CD14-positive monocyte (primary cell): ENCODE data around the gene GRK3. TPM values are rescaled to one million over a fixed set of nuclear protein-coding genes. Genes with fewer than 3 reads are reported as not detected.
"Not testable (repeated sequence)": the region's sequence is repeated elsewhere in the genome, so short reads cannot be mapped to it uniquely, and the experiment has no call there.

Experiments used
- DNase-seq, 3 donors: peaks; one replicate each; pipeline ENCODE4 v3.0.0-alpha.2; 2011 to 2022
- H2AFZ ChIP-seq: 2 replicates; pipeline ENCODE4 v1.6.0; 2012; ENCODE audit warnings: mild to moderate bottlenecking, low read depth, low read length, inconsistent platforms; ENCODE audit not compliant: insufficient read depth, poor library complexity, severe bottlenecking
- H3K27ac ChIP-seq, 2 donors: 1 replicate in 1 of 2; 2 replicates in 1 of 2; pipeline ENCODE4 v1.5.1; 2012 to 2013; ENCODE audit warnings: low read length in 2 of 2, control low read depth in 1 of 2, inconsistent platforms in 1 of 2, low read depth in 1 of 2, mild to moderate bottlenecking in 1 of 2
- H3K27me3 ChIP-seq, 2 donors: one replicate each; pipeline versions ENCODE4 v1.6.0 to v1.6.1; 2011 to 2013; ENCODE audit warnings: low read length in 2 of 2; ENCODE audit not compliant: control insufficient read depth in 2 of 2, insufficient read depth in 2 of 2
- H3K36me3 ChIP-seq, 2 donors: replicated peaks in 1 of 2; 1 replicate in 1 of 2; 2 replicates in 1 of 2; pipeline versions ENCODE4 v1.5.1 to v1.6.1; 2012 to 2013; ENCODE audit warnings: low read length in 2 of 2, control low read depth in 1 of 2, inconsistent platforms in 1 of 2, mild to moderate bottlenecking in 1 of 2; ENCODE audit not compliant: insufficient read depth in 2 of 2, control insufficient read depth in 1 of 2
- H3K4me1 ChIP-seq, 2 donors: 1 replicate in 1 of 2; 2 replicates in 1 of 2; pipeline versions ENCODE4 v1.5.1 to v1.6.1; 2012 to 2013; ENCODE audit warnings: low read length in 2 of 2, control low read depth in 1 of 2, inconsistent platforms in 1 of 2, mild to moderate bottlenecking in 1 of 2, moderate library complexity in 1 of 2; ENCODE audit not compliant: insufficient read depth in 2 of 2, control insufficient read depth in 1 of 2
- H3K4me2 ChIP-seq: replicated peaks from 2 replicates; pipeline ENCODE3; 2012; ENCODE audit warnings: low read length, moderate library complexity, mild to moderate bottlenecking; ENCODE audit not compliant: poor library complexity, severe bottlenecking; ENCODE audit errors: extremely low read depth
- H3K4me3 ChIP-seq, 3 experiments: fragments of 200-600 bp in 1 of 3; sonication (generic) in 1 of 3; replicated peaks in 1 of 3; 1 replicate in 2 of 3; 2 replicates in 1 of 3; pipeline ENCODE4 v1.5.1; 2011 to 2013; ENCODE audit warnings: low read length in 3 of 3, mild to moderate bottlenecking in 3 of 3, control low read depth in 2 of 3, low read depth in 2 of 3, inconsistent platforms in 1 of 3, moderate library complexity in 1 of 3
- H3K79me2 ChIP-seq: 2 replicates; pipeline ENCODE4 v1.6.0; 2012; ENCODE audit warnings: mild to moderate bottlenecking, control low read depth, inconsistent platforms, low read length, moderate library complexity; ENCODE audit not compliant: insufficient read depth
- H3K9ac ChIP-seq: 2 replicates; pipeline ENCODE4 v1.6.0; 2017; ENCODE audit warnings: low read length, mild to moderate bottlenecking; ENCODE audit not compliant: insufficient read depth, poor library complexity, severe bottlenecking
- H3K9me3 ChIP-seq, 2 donors: replicated peaks in 1 of 2; 1 replicate in 1 of 2; 2 replicates in 1 of 2; pipeline versions ENCODE4 v1.5.1 to v1.6.1; 2012 to 2013; ENCODE audit warnings: low read length in 2 of 2, control low read depth in 1 of 2; ENCODE audit not compliant: control insufficient read depth in 1 of 2, insufficient read depth in 1 of 2
- H4K20me1 ChIP-seq: 2 replicates; pipeline ENCODE4 v1.6.0; 2012; ENCODE audit warnings: mild to moderate bottlenecking, low read length, control low read depth, moderate library complexity; ENCODE audit not compliant: insufficient read depth
- H3K27ac Mint-ChIP-seq, 7 donors: one replicate each; pipeline ENCODE4 v1.8.0; 2020; ENCODE audit warnings: mild to moderate bottlenecking in 7 of 7, mixed read lengths in 7 of 7, moderate library complexity in 6 of 7, inconsistent platforms in 2 of 7
- H3K27me3 Mint-ChIP-seq, 3 donors: one replicate each; pipeline ENCODE4 v1.8.0; 2021 to 2022; ENCODE audit warnings: low read depth in 3 of 3, mild to moderate bottlenecking in 3 of 3, mixed read lengths in 3 of 3, moderate library complexity in 3 of 3, inconsistent platforms in 1 of 3
- H3K36me3 Mint-ChIP-seq, 2 donors: one replicate each; pipeline ENCODE4 v1.8.0; 2020; ENCODE audit warnings: mixed read lengths in 2 of 2, inconsistent platforms in 1 of 2, mild to moderate bottlenecking in 1 of 2
- H3K4me1 Mint-ChIP-seq: one replicate; pipeline ENCODE4 v1.8.0; 2020; ENCODE audit warnings: mild to moderate bottlenecking, mixed read lengths
- H3K4me3 Mint-ChIP-seq, 2 donors: one replicate each; pipeline ENCODE4 v1.8.0; 2020; ENCODE audit warnings: mild to moderate bottlenecking in 2 of 2, mixed read lengths in 2 of 2, moderate library complexity in 1 of 2
- H3K9me3 Mint-ChIP-seq, 7 donors: one replicate each; pipeline ENCODE4 v1.8.0; 2020 to 2022; ENCODE audit warnings: mixed read lengths in 7 of 7, mild to moderate bottlenecking in 6 of 7, moderate library complexity in 6 of 7, inconsistent platforms in 2 of 7
- WGBS: methylation state at CpG from one replicate; pipeline ENCODE4 v1.1.5; 2013; ENCODE audit warnings: missing lambda C conversion rate; ENCODE audit not compliant: insufficient coverage; 5-methylcytosine and 5-hydroxymethylcytosine counted together
- intact Hi-C, 2 donors: fragments of 100-400 bp; cut with micrococcal nuclease; formaldehyde crosslinking; loops; one replicate each; pipeline versions ENCODE4 v1.15.0 to v1.15.1; 2023
- polyA plus RNA-seq, 3 donors: library from polyadenylated mRNA; depleted of rRNA in 1 of 3; unstranded in 2 of 3; stranded (reverse) in 1 of 3; fragments of 300-500 nt in 2 of 3; fragments of >200 nt in 1 of 3; fragmentation: Illumina TruSeq in 2 of 3; gene quantifications; 1 replicate in 2 of 3; 2 replicates in 1 of 3; pipeline ENCODE4 v1.2.3, GENCODE V29; 2012 to 2021

GRK3 gene
- polyA plus RNA-seq, 3 donors: 8.3 to 33.3 (median 9.6) TPM

DNA sequence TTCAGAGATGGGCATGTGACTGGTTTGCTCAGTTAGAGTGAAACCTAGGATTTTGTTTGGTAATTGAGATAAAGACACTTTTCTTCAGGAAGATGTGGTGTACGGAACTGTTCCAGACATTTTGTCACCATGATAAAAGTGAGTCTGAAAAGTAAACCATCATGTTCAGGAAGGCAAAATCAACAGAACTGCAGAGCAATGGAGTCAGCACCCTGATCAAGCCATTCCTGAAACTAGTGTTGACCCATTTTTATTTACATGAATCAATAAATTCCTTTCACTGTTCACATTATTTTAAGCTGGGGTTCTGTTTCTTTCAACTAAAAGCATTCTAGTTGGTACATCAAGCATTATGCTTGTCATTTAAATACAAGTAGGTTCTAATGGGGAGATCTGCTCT, 35.4 kb upstream of the GRK3 start:
- H3K79me2 ChIP-seq, H3K4me2 ChIP-seq, H3K4me3 Mint-ChIP-seq, H3K4me3 ChIP-seq, H3K27me3 Mint-ChIP-seq, H3K27ac ChIP-seq, DNase-seq, H3K36me3 ChIP-seq, H3K9ac ChIP-seq, H3K4me1 Mint-ChIP-seq, H3K27ac Mint-ChIP-seq, H4K20me1 ChIP-seq, H3K9me3 ChIP-seq, H2AFZ ChIP-seq, H3K4me1 ChIP-seq, H3K27me3 ChIP-seq, H3K36me3 Mint-ChIP-seq, intact Hi-C loops: not testable (repeated sequence)
- H3K9me3 Mint-ChIP-seq: peaks cover 9 to 19% (median 13%) of the 10 kb centered on the region in 7 donors
- no CpG with 5 or more reads among the region's 1 CpG for whole genome bisulfite sequencing

- not testable (repeated sequence) for H3K27me3 Mint-ChIP-seq, H3K79me2 ChIP-seq, H3K36me3 ChIP-seq, H3K4me1 Mint-ChIP-seq, H4K20me1 ChIP-seq, H3K4me3 ChIP-seq, H2AFZ ChIP-seq, H3K4me3 Mint-ChIP-seq, DNase-seq, H3K27ac Mint-ChIP-seq, H3K4me1 ChIP-seq, H3K27me3 ChIP-seq, H3K9ac ChIP-seq, H3K4me2 ChIP-seq, H3K9me3 ChIP-seq, H3K27ac ChIP-seq, H3K36me3 Mint-ChIP-seq
- H3K9me3 Mint-ChIP-seq: peaks cover 8 to 16% (median 11%) of the 10 kb centered on the region in 7 donors
- intact Hi-C loops: loop anchor here in 1 of 2 donors (5.0 kb wide), 1 partner anchor 67 kb away; no protein-coding TSS in a partner anchor
- 79% methylated on average over 3 of the region's 4 CpGs for WGBS
These were observed 34.8 kb upstream of the GRK3 start for GRCh38 chr22:25529541-25530137.

GRCh38 chr22:25531677-25532076, 32.8 kb upstream of the GRK3 start:
- intact Hi-C loops: loop anchor here in 1 of 2 donors (5.0 kb wide), 1 partner anchor 69 kb away; no protein-coding TSS in a partner anchor
- not testable (repeated sequence) for DNase-seq, H3K27ac ChIP-seq, H3K9me3 ChIP-seq, H3K4me2 ChIP-seq, H3K36me3 ChIP-seq, H3K4me1 ChIP-seq, H4K20me1 ChIP-seq, H3K27me3 ChIP-seq, H3K4me1 Mint-ChIP-seq, H3K27ac Mint-ChIP-seq, H3K79me2 ChIP-seq, H3K9ac ChIP-seq, H3K4me3 Mint-ChIP-seq, H3K4me3 ChIP-seq, H3K36me3 Mint-ChIP-seq, H3K27me3 Mint-ChIP-seq, H2AFZ ChIP-seq, H3K9me3 Mint-ChIP-seq
- WGBS: no CpG with 5 or more reads among the region's 4 CpGs
